WTC11 (cell line): ENCODE measurements around the gene UGT1A4. TPM values are rescaled to one million over a fixed set of nuclear protein-coding genes. Genes with fewer than 3 reads are reported as not detected.

Experiments used
- ATAC-seq: fragments of 200-7000 bp; cut with Tn5 transposase; 2 replicates; pipeline ENCODE4 v1.10.0; 2021; ENCODE audit warnings: mild to moderate bottlenecking, moderate library complexity
- CTCF ChIA-PET: fragments of 300-600 bp; sonication (Branson Sonifier 250); formaldehyde crosslinking; loops from one replicate; lab custom pipeline; 2021; ENCODE audit warnings: antibody characterized with exemption; lab: Charles Lee
- POLR2A ChIA-PET: fragments of 350-600 bp; sonication (Branson Sonifier 250); formaldehyde crosslinking; loops from one replicate; lab custom pipeline; 2021; ENCODE audit warnings: antibody characterized with exemption; lab: Charles Lee
- DNase-seq: peaks from one replicate; pipeline ENCODE4 v3.0.0; 2021; ENCODE audit warnings: low spot score
- H3K27ac Mint-ChIP-seq: 2 replicates; pipeline ENCODE4 v1.8.0; 2021; ENCODE audit warnings: mixed read lengths
- H3K27me3 Mint-ChIP-seq: 2 replicates; pipeline ENCODE4 v1.8.0; 2021; ENCODE audit warnings: low read depth, mild to moderate bottlenecking, moderate library complexity, mixed read lengths
- H3K36me3 Mint-ChIP-seq: 2 replicates; pipeline ENCODE4 v1.8.0; 2021; ENCODE audit warnings: mixed read lengths
- H3K4me1 Mint-ChIP-seq: 2 replicates; pipeline ENCODE4 v1.8.0; 2022; ENCODE audit warnings: mixed read lengths
- H3K4me3 Mint-ChIP-seq: 2 replicates; pipeline ENCODE4 v1.8.0; 2021; ENCODE audit warnings: mild to moderate bottlenecking, moderate library complexity, mixed read lengths
- H3K9me3 Mint-ChIP-seq: 2 replicates; pipeline ENCODE4 v1.8.0; 2021; ENCODE audit warnings: mixed read lengths
- JAZF1 ChIP-seq: fragments of 250-450 bp; sonication (Bioruptor Pico); IDR thresholded peaks from 2 replicates; pipeline ENCODE4 v1.9.0; 2021; ENCODE audit warnings: moderate library complexity, mild to moderate bottlenecking, inconsistent platforms
- KAT7 ChIP-seq: sonication (generic); formaldehyde crosslinking; IDR thresholded peaks from 2 replicates; pipeline ENCODE4 v1.8.1; 2023; ENCODE audit warnings: missing genetic modification reagents, mild to moderate bottlenecking, borderline replicate concordance
- NR2C2 ChIP-seq: sonication (generic); formaldehyde crosslinking; IDR thresholded peaks from 2 replicates; pipeline ENCODE4 v1.8.0; 2022; ENCODE audit warnings: mild to moderate bottlenecking, missing genetic modification reagents
- OVOL2 ChIP-seq: fragments of 250-450 bp; sonication (Bioruptor Pico); IDR thresholded peaks from 2 replicates; pipeline ENCODE4 v1.9.0; 2021; ENCODE audit warnings: mild to moderate bottlenecking, borderline replicate concordance
- SMAD3 ChIP-seq: sonication (generic); formaldehyde crosslinking; IDR thresholded peaks from 2 replicates; pipeline ENCODE4 v1.8.0; 2022; ENCODE audit warnings: missing genetic modification reagents, mild to moderate bottlenecking, borderline replicate concordance
- SOX15 ChIP-seq: fragments of 250-450 bp; sonication (Bioruptor Pico); IDR thresholded peaks from 2 replicates; pipeline ENCODE4 v1.9.0; 2021; ENCODE audit warnings: mild to moderate bottlenecking
- ZNF263 ChIP-seq: sonication (generic); formaldehyde crosslinking; IDR thresholded peaks from 2 replicates; pipeline ENCODE4 v1.8.1; 2022; ENCODE audit warnings: low read depth, mild to moderate bottlenecking, moderate library complexity, missing genetic modification reagents
- ZNF317 ChIP-seq: sonication (generic); formaldehyde crosslinking; IDR thresholded peaks from 2 replicates; pipeline ENCODE4 v1.8.1; 2023; ENCODE audit warnings: low read depth, mild to moderate bottlenecking, moderate library complexity, missing genetic modification reagents, borderline replicate concordance
- ZNF416 ChIP-seq: fragments of 250-450 bp; sonication (Bioruptor Pico); IDR thresholded peaks from 2 replicates; pipeline ENCODE4 v1.9.0; 2021; ENCODE audit warnings: mild to moderate bottlenecking, inconsistent platforms
- ZNF423 ChIP-seq: fragments of 250-450 bp; sonication (Bioruptor Pico); IDR thresholded peaks from 2 replicates; pipeline ENCODE4 v2.1.2; 2022; ENCODE audit warnings: mild to moderate bottlenecking, moderate library complexity
- total RNA-seq: library from RNA; stranded (reverse); gene quantifications from 3 replicates; pipeline ENCODE4 v1.2.3, GENCODE V29; 2021
- TF ChIP-seq, protein P1 (sequence below): sonication (generic); formaldehyde crosslinking; conservative IDR thresholded peaks from 2 replicates; pipeline ENCODE4 v1.8.1; 2022; ENCODE audit warnings: mild to moderate bottlenecking, missing genetic modification reagents
- TF ChIP-seq, protein P2 (sequence below): sonication (generic); formaldehyde crosslinking; IDR thresholded peaks from 2 replicates; pipeline ENCODE4 v1.8.1; 2023; ENCODE audit warnings: mild to moderate bottlenecking, missing genetic modification reagents, moderate library complexity
- TF ChIP-seq, protein P3 (sequence below): fragments of 250-450 bp; sonication (Bioruptor Pico); IDR thresholded peaks from 2 replicates; pipeline ENCODE4 v2.1.2; 2022; ENCODE audit warnings: mild to moderate bottlenecking, moderate library complexity
- TF ChIP-seq, protein P4 (sequence below): sonication (generic); formaldehyde crosslinking; IDR thresholded peaks from 2 replicates; pipeline ENCODE4 v1.8.1; 2022; ENCODE audit warnings: mild to moderate bottlenecking, missing genetic modification reagents, moderate library complexity, borderline replicate concordance
- TF ChIP-seq, protein P5 (sequence below): sonication (generic); formaldehyde crosslinking; IDR thresholded peaks from 2 replicates; pipeline ENCODE4 v1.8.1; 2023; ENCODE audit warnings: mild to moderate bottlenecking, missing genetic modification reagents
- TF ChIP-seq, protein P6 (sequence below): sonication (generic); formaldehyde crosslinking; IDR thresholded peaks from 2 replicates; pipeline ENCODE4 v1.8.1; 2023; ENCODE audit warnings: mild to moderate bottlenecking, missing genetic modification reagents, moderate library complexity
- TF ChIP-seq, protein P7 (sequence below): fragments of 250-450 bp; sonication (Bioruptor Pico); IDR thresholded peaks from 2 replicates; pipeline ENCODE4 v1.9.0; 2021; ENCODE audit warnings: moderate library complexity, mild to moderate bottlenecking, inconsistent platforms, borderline replicate concordance
- TF ChIP-seq, protein P8 (sequence below): sonication (generic); formaldehyde crosslinking; IDR thresholded peaks from 2 replicates; pipeline ENCODE4 v1.8.1; 2023; ENCODE audit warnings: mild to moderate bottlenecking, missing genetic modification reagents, borderline replicate concordance
- TF ChIP-seq, protein P9 (sequence below): fragments of 250-450 bp; sonication (Bioruptor Pico); conservative IDR thresholded peaks from 2 replicates; pipeline ENCODE4 v1.9.0; 2021; ENCODE audit warnings: mild to moderate bottlenecking

UGT1A4 gene
- total RNA-seq, 1 experiment from 2014 or later, result 0.22 TPM

DNA sequence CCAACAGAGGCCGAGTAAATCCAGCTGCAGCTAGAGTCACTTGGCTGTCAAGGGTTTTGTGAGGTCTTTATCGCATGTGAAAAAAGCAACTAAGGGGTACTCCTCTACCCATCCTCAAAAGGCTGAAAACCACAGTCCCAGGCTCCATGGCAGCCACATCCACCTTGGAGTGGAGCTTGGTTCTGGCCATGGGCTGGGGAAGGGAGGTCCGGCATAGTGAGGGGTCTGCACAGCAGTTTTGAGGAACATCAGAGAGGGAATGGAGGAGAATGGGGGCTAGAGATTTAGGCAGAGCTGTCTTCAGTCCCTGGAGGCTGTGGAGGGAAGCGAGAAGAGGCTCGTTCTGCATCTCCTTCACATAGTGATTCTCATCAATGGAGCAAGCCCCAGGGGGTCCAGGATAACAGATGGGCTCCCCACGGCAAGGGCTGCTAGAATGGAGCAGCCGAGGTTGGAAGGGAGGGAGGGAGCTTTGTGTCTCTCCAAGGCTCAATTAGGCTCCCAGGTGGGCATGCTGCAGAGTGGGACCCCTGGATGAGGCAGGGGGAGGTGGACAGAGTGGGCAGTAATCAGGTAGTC lies 80.6 kb downstream of the UGT1A4 start:
- ATAC-seq, result no peak
- no peak for DNase-seq
- POLR2A ChIA-PET, result no interaction called here
- TF ChIP-seq, protein P1, sequence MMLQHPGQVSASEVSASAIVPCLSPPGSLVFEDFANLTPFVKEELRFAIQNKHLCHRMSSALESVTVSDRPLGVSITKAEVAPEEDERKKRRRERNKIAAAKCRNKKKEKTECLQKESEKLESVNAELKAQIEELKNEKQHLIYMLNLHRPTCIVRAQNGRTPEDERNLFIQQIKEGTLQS, result no peak
- TF ChIP-seq SMAD3 (CRISPR knock-in tag) (no peak), KAT7 (no peak), OVOL2 (CRISPR knock-in tag) (no peak), ZNF423 (CRISPR knock-in tag) (no peak), ZNF263 (no peak), JAZF1 (CRISPR knock-in tag) (no peak), ZNF416 (CRISPR knock-in tag) (no peak)
- TF ChIP-seq, protein P2, sequence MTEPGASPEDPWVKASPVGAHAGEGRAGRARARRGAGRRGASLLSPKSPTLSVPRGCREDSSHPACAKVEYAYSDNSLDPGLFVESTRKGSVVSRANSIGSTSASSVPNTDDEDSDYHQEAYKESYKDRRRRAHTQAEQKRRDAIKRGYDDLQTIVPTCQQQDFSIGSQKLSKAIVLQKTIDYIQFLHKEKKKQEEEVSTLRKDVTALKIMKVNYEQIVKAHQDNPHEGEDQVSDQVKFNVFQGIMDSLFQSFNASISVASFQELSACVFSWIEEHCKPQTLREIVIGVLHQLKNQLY (CRISPR knock-in tag), result no peak
- TF ChIP-seq, protein P3, sequence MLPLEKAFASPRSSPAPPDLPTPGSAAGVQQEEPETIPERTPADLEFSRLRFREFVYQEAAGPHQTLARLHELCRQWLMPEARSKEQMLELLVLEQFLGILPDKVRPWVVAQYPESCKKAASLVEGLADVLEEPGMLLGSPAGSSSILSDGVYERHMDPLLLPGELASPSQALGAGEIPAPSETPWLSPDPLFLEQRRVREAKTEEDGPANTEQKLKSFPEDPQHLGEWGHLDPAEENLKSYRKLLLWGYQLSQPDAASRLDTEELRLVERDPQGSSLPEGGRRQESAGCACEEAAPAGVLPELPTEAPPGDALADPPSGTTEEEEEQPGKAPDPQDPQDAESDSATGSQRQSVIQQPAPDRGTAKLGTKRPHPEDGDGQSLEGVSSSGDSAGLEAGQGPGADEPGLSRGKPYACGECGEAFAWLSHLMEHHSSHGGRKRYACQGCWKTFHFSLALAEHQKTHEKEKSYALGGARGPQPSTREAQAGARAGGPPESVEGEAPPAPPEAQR (CRISPR knock-in tag), result no peak
- TF ChIP-seq, protein P4, sequence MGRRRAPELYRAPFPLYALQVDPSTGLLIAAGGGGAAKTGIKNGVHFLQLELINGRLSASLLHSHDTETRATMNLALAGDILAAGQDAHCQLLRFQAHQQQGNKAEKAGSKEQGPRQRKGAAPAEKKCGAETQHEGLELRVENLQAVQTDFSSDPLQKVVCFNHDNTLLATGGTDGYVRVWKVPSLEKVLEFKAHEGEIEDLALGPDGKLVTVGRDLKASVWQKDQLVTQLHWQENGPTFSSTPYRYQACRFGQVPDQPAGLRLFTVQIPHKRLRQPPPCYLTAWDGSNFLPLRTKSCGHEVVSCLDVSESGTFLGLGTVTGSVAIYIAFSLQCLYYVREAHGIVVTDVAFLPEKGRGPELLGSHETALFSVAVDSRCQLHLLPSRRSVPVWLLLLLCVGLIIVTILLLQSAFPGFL (CRISPR knock-in tag), result no peak
- TF ChIP-seq, protein P5, sequence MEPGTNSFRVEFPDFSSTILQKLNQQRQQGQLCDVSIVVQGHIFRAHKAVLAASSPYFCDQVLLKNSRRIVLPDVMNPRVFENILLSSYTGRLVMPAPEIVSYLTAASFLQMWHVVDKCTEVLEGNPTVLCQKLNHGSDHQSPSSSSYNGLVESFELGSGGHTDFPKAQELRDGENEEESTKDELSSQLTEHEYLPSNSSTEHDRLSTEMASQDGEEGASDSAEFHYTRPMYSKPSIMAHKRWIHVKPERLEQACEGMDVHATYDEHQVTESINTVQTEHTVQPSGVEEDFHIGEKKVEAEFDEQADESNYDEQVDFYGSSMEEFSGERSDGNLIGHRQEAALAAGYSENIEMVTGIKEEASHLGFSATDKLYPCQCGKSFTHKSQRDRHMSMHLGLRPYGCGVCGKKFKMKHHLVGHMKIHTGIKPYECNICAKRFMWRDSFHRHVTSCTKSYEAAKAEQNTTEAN (CRISPR knock-in tag), result no peak
- Mint-ChIP-seq H3K27ac (no peak overlapping the region), H3K9me3 (peaks cover 11% of the 10 kb centered on the region), H3K4me3 (no peak overlapping the region), H3K36me3 (no peaks in the 10 kb centered on the region), H3K4me1 (no peaks in the 10 kb centered on the region), H3K27me3 (no peaks in the 10 kb centered on the region; the same call in 1 of the 2 replicates)
- CTCF ChIA-PET, result no interaction called here

DNA sequence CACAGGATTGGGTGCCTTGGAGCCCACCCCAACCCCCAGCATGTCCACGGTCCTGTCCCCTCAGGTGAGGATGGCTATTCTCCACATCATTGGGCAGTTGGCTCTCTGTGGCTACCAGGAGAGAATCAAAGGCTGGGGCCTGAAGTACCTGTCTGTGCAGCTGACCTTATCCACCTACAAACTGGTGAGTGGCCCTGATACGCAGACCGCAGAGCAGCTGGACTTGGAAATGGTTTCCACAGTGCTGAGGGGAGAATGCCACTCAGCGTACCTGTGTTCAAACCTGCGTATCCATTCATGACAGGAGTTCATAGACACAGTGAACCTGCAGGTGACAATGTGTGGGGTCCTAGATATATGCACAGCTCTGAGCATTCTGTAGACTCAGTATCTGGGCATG lies 81.2 kb downstream of the UGT1A4 start:
- DNase-seq (no peak), ATAC-seq (no peak)
- ChIA-PET CTCF (no interaction called here), POLR2A (no interaction called here)
- Mint-ChIP-seq H3K4me1 (no peaks in the 10 kb centered on the region), H3K9me3 (peaks cover 13% of the 10 kb centered on the region), H3K36me3 (no peaks in the 10 kb centered on the region), H3K4me3 (no peak overlapping the region), H3K27ac (no peak overlapping the region), H3K27me3 (no peaks in the 10 kb centered on the region; the same call in 1 of the 2 replicates)
- no peak for TF ChIP-seq NR2C2 (CRISPR knock-in tag)
- TF ChIP-seq, protein P6, sequence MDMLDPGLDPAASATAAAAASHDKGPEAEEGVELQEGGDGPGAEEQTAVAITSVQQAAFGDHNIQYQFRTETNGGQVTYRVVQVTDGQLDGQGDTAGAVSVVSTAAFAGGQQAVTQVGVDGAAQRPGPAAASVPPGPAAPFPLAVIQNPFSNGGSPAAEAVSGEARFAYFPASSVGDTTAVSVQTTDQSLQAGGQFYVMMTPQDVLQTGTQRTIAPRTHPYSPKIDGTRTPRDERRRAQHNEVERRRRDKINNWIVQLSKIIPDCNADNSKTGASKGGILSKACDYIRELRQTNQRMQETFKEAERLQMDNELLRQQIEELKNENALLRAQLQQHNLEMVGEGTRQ (CRISPR knock-in tag), result no peak
- TF ChIP-seq, protein P7, sequence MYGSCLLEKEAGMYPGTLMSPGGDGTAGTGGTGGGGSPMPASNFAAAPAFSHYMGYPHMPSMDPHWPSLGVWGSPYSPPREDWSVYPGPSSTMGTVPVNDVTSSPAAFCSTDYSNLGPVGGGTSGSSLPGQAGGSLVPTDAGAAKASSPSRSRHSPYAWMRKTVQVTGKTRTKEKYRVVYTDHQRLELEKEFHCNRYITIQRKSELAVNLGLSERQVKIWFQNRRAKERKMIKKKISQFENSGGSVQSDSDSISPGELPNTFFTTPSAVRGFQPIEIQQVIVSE, result no peak
- no peak for TF ChIP-seq ZNF317 (CRISPR knock-in tag)
- no peak for TF ChIP-seq ZNF263
- TF ChIP-seq, protein P8, sequence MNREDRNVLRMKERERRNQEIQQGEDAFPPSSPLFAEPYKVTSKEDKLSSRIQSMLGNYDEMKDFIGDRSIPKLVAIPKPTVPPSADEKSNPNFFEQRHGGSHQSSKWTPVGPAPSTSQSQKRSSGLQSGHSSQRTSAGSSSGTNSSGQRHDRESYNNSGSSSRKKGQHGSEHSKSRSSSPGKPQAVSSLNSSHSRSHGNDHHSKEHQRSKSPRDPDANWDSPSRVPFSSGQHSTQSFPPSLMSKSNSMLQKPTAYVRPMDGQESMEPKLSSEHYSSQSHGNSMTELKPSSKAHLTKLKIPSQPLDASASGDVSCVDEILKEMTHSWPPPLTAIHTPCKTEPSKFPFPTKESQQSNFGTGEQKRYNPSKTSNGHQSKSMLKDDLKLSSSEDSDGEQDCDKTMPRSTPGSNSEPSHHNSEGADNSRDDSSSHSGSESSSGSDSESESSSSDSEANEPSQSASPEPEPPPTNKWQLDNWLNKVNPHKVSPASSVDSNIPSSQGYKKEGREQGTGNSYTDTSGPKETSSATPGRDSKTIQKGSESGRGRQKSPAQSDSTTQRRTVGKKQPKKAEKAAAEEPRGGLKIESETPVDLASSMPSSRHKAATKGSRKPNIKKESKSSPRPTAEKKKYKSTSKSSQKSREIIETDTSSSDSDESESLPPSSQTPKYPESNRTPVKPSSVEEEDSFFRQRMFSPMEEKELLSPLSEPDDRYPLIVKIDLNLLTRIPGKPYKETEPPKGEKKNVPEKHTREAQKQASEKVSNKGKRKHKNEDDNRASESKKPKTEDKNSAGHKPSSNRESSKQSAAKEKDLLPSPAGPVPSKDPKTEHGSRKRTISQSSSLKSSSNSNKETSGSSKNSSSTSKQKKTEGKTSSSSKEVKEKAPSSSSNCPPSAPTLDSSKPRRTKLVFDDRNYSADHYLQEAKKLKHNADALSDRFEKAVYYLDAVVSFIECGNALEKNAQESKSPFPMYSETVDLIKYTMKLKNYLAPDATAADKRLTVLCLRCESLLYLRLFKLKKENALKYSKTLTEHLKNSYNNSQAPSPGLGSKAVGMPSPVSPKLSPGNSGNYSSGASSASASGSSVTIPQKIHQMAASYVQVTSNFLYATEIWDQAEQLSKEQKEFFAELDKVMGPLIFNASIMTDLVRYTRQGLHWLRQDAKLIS (CRISPR knock-in tag), result no peak
- no peak for TF ChIP-seq SOX15
- TF ChIP-seq, protein P9, sequence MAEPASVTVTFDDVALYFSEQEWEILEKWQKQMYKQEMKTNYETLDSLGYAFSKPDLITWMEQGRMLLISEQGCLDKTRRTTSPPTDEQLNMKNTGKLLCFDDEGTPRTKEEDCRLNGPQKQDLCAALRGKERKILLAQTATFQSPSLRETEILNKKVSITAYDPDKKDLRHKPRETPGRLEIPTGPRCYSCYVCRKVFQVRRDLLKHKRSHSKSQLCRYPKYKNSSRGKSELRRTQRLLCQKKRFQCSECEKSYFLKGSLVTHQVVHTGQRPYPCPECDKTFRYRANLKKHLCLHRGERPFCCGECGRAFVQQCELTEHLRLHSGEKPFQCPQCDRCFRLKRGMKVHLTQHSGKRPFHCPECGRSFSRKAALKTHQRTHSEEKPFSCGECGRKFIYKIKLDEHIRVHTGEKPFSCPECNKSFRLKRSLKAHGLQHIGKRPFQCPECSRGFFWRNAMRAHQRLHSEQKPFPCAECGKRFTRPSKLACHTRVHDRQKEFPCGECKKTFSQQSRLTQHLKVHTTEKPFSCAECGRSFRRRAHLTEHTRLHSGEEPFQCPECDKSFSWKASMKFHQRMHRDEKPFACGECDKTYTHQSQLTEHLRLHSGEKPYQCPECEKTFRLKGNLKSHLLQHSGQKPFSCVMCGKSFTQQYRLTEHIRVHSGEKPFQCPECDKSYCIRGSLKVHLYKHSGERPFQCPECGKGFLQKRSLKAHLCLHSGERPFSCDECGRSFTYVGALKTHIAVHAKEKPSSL, result no peak
- TF ChIP-seq, protein P5 (CRISPR knock-in tag), result no peak
